Brain microvascular endothelial cell (primary cell): Measurements from ENCODE around the gene SHISA5.

Experiments
- DNase-seq: peaks from one replicate; pipeline ENCODE4 v3.0.0-alpha.2; 2020
- H3K27ac ChIP-seq: fragments of 250-450 bp; sonication (Bioruptor Pico); 2 replicates; pipeline ENCODE4 v1.5.1; 2020; ENCODE audit warnings: mild to moderate bottlenecking, moderate library complexity
- H3K27me3 ChIP-seq: fragments of 250-450 bp; sonication (Bioruptor Pico); replicated peaks from 2 replicates; pipeline ENCODE4 v1.5.1; 2020; ENCODE audit warnings: mild to moderate bottlenecking
- H3K36me3 ChIP-seq: fragments of 250-450 bp; sonication (Bioruptor Pico); replicated peaks from 2 replicates; pipeline ENCODE4 v1.5.1; 2020; ENCODE audit warnings: mild to moderate bottlenecking
- H3K4me3 ChIP-seq: 2 replicates; pipeline ENCODE4 v1.5.1; 2011; ENCODE audit warnings: low read depth, mild to moderate bottlenecking, control low read depth, low read length, moderate library complexity
- CTCF ChIP-seq: IDR thresholded peaks from 2 replicates; pipeline ENCODE4 v1.5.1; 2011; ENCODE audit warnings: low read depth, mild to moderate bottlenecking, moderate library complexity, low read length, control low read depth, inconsistent platforms; ENCODE audit errors: missing control alignments
- in situ Hi-C: cut with HindIII; loops from 2 replicates; pipeline ENCODE4 v1.10.0; 2017; ENCODE audit warnings: low sequenced_read_pairs, low pct_ligation_motif_present

The SHISA5 gene

DNA sequence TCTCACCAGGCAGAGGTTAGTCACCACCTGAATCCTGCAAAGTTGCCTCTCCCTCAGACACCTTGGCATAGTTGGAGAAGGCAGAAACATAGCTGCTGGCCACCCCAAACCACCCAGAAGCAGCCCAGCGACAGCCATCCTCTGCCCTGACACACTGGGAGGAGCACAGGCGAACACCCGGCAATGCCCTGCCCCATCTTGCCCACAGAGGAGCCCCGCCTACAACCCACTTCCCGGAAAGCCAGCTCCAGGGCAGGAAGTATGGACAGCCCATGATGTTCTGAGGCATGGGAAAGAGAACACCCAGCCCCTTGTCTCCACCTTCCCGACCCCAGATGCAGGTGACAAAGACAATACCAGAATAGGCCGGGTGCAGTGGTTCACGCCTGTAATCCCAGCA is 12.6 kb upstream of the SHISA5 start:
- in situ Hi-C loops, result no loop called here
- H3K27ac ChIP-seq, result no peak overlapping the region

GRCh38 chr3:48514431-48515227 is 10.7 kb upstream of the SHISA5 start:
- TF ChIP-seq CTCF, result no peak
- in situ Hi-C loops, result no loop called here
- no peaks in the 10 kb centered on the region for H3K36me3 ChIP-seq

More for the DNA sequence above, 12.6 kb upstream of the SHISA5 start:
- TF ChIP-seq CTCF, result no peak
- Histone ChIP-seq H3K36me3 (no peaks in the 10 kb centered on the region), H3K4me3 (no peak overlapping the region), H3K27me3 (no peaks in the 10 kb centered on the region)
- no peak for DNase-seq

GRCh38 chr3:48511551-48511950 is 7.6 kb upstream of the SHISA5 start:
- no peak for DNase-seq
- no peaks in the 10 kb centered on the region for H3K27me3 ChIP-seq
- no peak overlapping the region for H3K4me3 ChIP-seq
- in situ Hi-C loops, result no loop called here
- TF ChIP-seq CTCF, result no peak
- H3K27ac ChIP-seq, result no peak overlapping the region
- H3K36me3 ChIP-seq, result no peaks in the 10 kb centered on the region

More at GRCh38 chr3:48514431-48515227, 10.7 kb upstream of the SHISA5 start:
- Histone ChIP-seq H3K27ac (no peak overlapping the region), H3K27me3 (no peaks in the 10 kb centered on the region), H3K4me3 (no peak overlapping the region)
- no peak for DNase-seq

DNA sequence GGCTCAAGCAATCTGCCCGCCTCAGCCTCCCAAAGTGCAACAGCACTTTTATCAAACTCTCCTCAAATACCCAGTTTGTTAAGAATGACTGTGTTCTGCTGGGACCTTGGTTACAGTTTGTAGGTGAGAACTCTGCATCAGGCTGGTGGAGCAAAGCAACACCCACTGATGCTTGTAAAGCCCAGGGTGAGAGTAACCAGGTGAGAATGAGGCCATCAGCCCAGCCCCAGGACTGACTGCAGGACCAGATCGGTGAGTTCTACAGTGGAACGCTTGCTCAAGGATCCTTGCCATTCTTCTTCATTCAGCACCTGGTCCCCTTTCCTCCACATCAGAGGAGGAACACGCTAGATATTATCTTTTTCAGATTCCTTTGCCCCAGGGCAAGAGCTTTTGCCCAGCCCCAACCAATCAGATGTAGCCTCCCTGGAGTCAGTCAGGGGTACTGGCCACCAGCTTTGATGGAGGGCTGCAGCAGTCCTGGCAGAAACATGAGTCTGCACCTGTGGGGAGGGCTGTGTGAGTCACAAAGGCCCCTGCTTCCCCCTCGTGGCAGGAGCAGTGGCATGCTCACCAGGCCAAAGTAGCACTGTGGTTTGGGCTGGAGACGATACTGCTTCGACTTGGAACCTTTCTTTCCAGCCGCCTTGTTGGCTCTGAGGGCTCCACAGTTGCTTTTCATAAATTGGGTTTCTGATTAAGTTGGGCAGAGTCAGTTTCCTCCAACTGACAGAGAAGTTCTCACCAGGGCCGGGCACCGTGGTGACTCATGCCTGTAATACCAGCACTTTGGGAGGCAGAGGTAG is 3.5 kb upstream of the SHISA5 start:
- no peaks in the 10 kb centered on the region for H3K36me3 ChIP-seq
- H3K27ac ChIP-seq, result no peak overlapping the region
- H3K4me3 ChIP-seq, result no peak overlapping the region
- peak; percentile 73 for TF ChIP-seq CTCF
- no peaks in the 10 kb centered on the region for H3K27me3 ChIP-seq
- peak; percentile 29 for DNase-seq
- in situ Hi-C loops, result no loop called here

GRCh38 chr3:48505968-48506504 is 2.1 kb upstream of the SHISA5 start:
- in situ Hi-C loops, result no loop called here
- no peaks in the 10 kb centered on the region for H3K27me3 ChIP-seq
- H3K36me3 ChIP-seq, result no peaks in the 10 kb centered on the region
- TF ChIP-seq CTCF, result no peak
- no peak overlapping the region for H3K4me3 ChIP-seq
- H3K27ac ChIP-seq, result no peak overlapping the region
- no peak for DNase-seq
